HEK293T (cell line): Measurements from ENCODE around the gene FBXO41.

Source experiments
- CTCF ChIA-PET: fragments of 350-600 bp; formaldehyde crosslinking; extraction: SDS; loops from one replicate; lab custom pipeline; 2021; ENCODE audit warnings: antibody characterized with exemption, inconsistent platforms; lab: Yijun Ruan, JAX
- POLR2A ChIA-PET: fragments of 350-600 bp; formaldehyde crosslinking; extraction: SDS; loops from one replicate; lab custom pipeline; 2020; ENCODE audit warnings: antibody characterized with exemption, inconsistent platforms; lab: Yijun Ruan, JAX
- DNase-seq: peaks from one replicate; pipeline ENCODE4 v3.0.0; 2012; ENCODE audit warnings: mixed read lengths; ENCODE audit errors: extremely low spot score
- ARNT ChIP-seq: fragments of 450-650 bp; IDR thresholded peaks from 2 replicates; pipeline ENCODE4 v1.6.1; 2017; ENCODE audit warnings: mild to moderate bottlenecking
- BHLHE40 ChIP-seq: fragments of 450-650 bp; IDR thresholded peaks from 2 replicates; pipeline ENCODE4 v1.6.1; 2016; ENCODE audit warnings: mild to moderate bottlenecking, moderate library complexity, borderline replicate concordance
- CTBP1 ChIP-seq: fragments of 450-650 bp; IDR thresholded peaks from 2 replicates; pipeline ENCODE4 v1.6.1; 2016; ENCODE audit warnings: borderline replicate concordance
- ELF4 ChIP-seq: fragments of 450-650 bp; IDR thresholded peaks from 2 replicates; pipeline ENCODE4 v1.6.1; 2017; ENCODE audit warnings: antibody characterized with exemption
- FOXA1 ChIP-seq: fragments of 450-650 bp; IDR thresholded peaks from 2 replicates; pipeline ENCODE4 v1.6.1; 2016; ENCODE audit warnings: mild to moderate bottlenecking
- FOXK2 ChIP-seq: fragments of 450-650 bp; IDR thresholded peaks from 2 replicates; pipeline ENCODE4 v1.6.1; 2016; ENCODE audit warnings: mild to moderate bottlenecking
- FOXM1 ChIP-seq: fragments of 450-650 bp; IDR thresholded peaks from 2 replicates; pipeline ENCODE4 v1.6.1; 2017; ENCODE audit warnings: mild to moderate bottlenecking, borderline replicate concordance
- HDGF ChIP-seq: fragments of 450-650 bp; IDR thresholded peaks from 2 replicates; pipeline ENCODE4 v1.6.1; 2017; ENCODE audit warnings: antibody characterized with exemption, borderline replicate concordance
- L3MBTL2 ChIP-seq: fragments of 450-650 bp; conservative IDR thresholded peaks from 2 replicates; pipeline ENCODE4 v1.6.1; 2016; ENCODE audit warnings: mild to moderate bottlenecking
- LEF1 ChIP-seq: fragments of 450-650 bp; IDR thresholded peaks from 2 replicates; pipeline ENCODE4 v1.6.1; 2017; ENCODE audit warnings: mild to moderate bottlenecking, borderline replicate concordance
- NFRKB ChIP-seq: fragments of 450-650 bp; IDR thresholded peaks from 2 replicates; pipeline ENCODE4 v1.6.1; 2016; ENCODE audit warnings: mild to moderate bottlenecking, moderate library complexity
- PKNOX1 ChIP-seq: fragments of 450-650 bp; IDR thresholded peaks from 2 replicates; pipeline ENCODE4 v1.6.1; 2016
- SP1 ChIP-seq: fragments of 450-650 bp; IDR thresholded peaks from 2 replicates; pipeline ENCODE4 v1.6.1; 2017
- SUZ12 ChIP-seq: fragments of 450-650 bp; IDR thresholded peaks from 2 replicates; pipeline ENCODE4 v1.6.1; 2016; ENCODE audit warnings: mild to moderate bottlenecking
- TARDBP ChIP-seq: fragments of 450-650 bp; IDR thresholded peaks from 2 replicates; pipeline ENCODE4 v1.6.1; 2016
- ZNF384 ChIP-seq: fragments of 450-650 bp; IDR thresholded peaks from 2 replicates; pipeline ENCODE4 v1.6.1; 2016

FBXO41 gene

GRCh38 chr2:73284296-73285158 is at the start of gene FBXO41:
Gene FBXO41 (minus strand): TSS chr2:73284478. CDS start chr2:73269630, 14,848 bp downstream.
- ChIA-PET CTCF (no interaction called here), POLR2A (no interaction called here)
- peak; percentile 56 for DNase-seq
- TF ChIP-seq TARDBP, result no peak
- 0 out of 2 replicates have a peak, but pooled peaks have one; percentile 7 for TF ChIP-seq L3MBTL2

- no peak for DNase-seq
- POLR2A ChIA-PET, result no interaction called here
- CTCF ChIA-PET, result no interaction called here
- no peak for TF ChIP-seq SUZ12
Measured at GRCh38 chr2:73334045-73334444, 49.8 kb upstream of the FBXO41 start.

GRCh38 chr2:73333564-73333963 is 49.3 kb upstream of the FBXO41 start:
- TF ChIP-seq TARDBP (no peak), CTBP1 (no peak), SP1 (no peak), LEF1 (no peak), HDGF (no peak), FOXA1 (no peak), L3MBTL2 (no peak), BHLHE40 (no peak)
- CTCF ChIA-PET, result no interaction called here
- no peak for DNase-seq
- POLR2A ChIA-PET, result no interaction called here

- TF ChIP-seq L3MBTL2 (no peak), SUZ12 (no peak), CTBP1 (no peak), ARNT (no peak), LEF1 (no peak), NFRKB (no peak), BHLHE40 (no peak), FOXK2 (no peak)
- POLR2A ChIA-PET, result no interaction called here
- no peak for DNase-seq
- CTCF ChIA-PET, result no interaction called here
Measured at GRCh38 chr2:73324126-73324725, 39.9 kb upstream of the FBXO41 start.

GRCh38 chr2:73323551-73323950 is 39.3 kb upstream of the FBXO41 start:
- ChIA-PET CTCF (no interaction called here), POLR2A (no interaction called here)
- no peak for DNase-seq
- no peak for TF ChIP-seq TARDBP
- no peak for TF ChIP-seq HDGF
- no peak for TF ChIP-seq CTBP1
- no peak for TF ChIP-seq L3MBTL2
- TF ChIP-seq BHLHE40, result no peak
- TF ChIP-seq FOXM1, result no peak
- TF ChIP-seq ZNF384, result no peak
- no peak for TF ChIP-seq LEF1
- no peak for TF ChIP-seq PKNOX1

GRCh38 chr2:73314441-73314840 is 30.2 kb upstream of the FBXO41 start:
- TF ChIP-seq PKNOX1, result no peak
- DNase-seq, result no peak
- CTCF ChIA-PET, result interaction anchor here (0.6 kb wide), 1 partner anchor 175 kb away, joined by 3 read pairs; no protein-coding TSS in a partner anchor
- POLR2A ChIA-PET, result no interaction called here

GRCh38 chr2:73307720-73308119 is 23.4 kb upstream of the FBXO41 start:
- DNase-seq, result no peak
- CTCF ChIA-PET, result no interaction called here
- POLR2A ChIA-PET, result no interaction called here
- TF ChIP-seq HDGF (no peak), SP1 (no peak), NFRKB (no peak), L3MBTL2 (no peak)

GRCh38 chr2:73301636-73302035 is 17.4 kb upstream of the FBXO41 start:
- no peak for DNase-seq
- ChIA-PET CTCF (interaction anchor here (0.7 kb wide), 1 partner anchor 13 kb away, joined by 3 read pairs; no protein-coding TSS in a partner anchor), POLR2A (no interaction called here)
- TF ChIP-seq LEF1 (no peak), SP1 (no peak), BHLHE40 (no peak), L3MBTL2 (no peak), CTBP1 (no peak), FOXA1 (no peak), PKNOX1 (no peak), ZNF384 (no peak), SUZ12 (no peak), TARDBP (no peak), ELF4 (no peak), NFRKB (no peak), ARNT (no peak), FOXK2 (no peak), FOXM1 (no peak), HDGF (no peak)
